GM20431 (cell line): ENCODE data around the gene LMOD1.
"Not testable (repeated sequence)": the region's sequence is repeated elsewhere in the genome, so short reads cannot be mapped to it uniquely, and the experiment has no call there.

Experiments used
- in situ Hi-C: fragments of 300-500 bp; cut with MseI, MboI; formaldehyde crosslinking; loops from one replicate; pipeline ENCODE4 v1.15.0; 2020; ENCODE audit warnings: low sequenced_read_pairs; ENCODE audit not compliant: unreplicated experiment

The LMOD1 gene

DNA sequence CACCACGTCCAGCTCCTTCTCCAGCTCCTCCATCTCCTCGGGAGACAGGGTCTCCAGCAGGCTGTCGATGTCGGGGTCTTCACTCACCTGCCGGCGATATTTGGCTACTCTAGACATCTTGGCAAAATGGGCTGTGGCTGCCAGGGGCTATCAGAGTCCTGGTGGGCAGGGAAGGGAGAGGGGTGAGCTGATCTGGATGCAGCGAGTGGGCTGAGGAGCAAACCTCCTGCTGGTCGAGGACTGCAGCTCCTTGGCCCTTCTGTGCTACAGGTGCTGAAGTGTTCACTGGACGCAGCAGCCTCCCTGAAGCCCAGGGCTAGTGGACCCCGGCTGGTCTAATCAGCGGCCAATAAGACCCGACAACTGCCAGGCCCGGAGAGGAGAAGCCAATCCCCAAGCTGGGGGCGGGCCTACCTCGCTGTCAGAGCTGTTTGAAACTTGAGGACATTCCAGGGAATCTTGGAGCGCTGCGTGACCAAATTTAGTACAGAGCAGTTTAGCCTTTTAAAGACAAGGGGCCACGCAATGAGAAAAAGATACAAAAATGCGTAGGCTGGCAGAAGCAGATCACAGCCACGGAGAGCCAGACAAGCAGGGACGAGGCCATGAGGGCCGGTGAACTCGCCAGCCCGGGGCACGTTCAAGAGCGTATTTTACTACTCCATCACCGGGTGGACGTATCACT is at the start of gene LMOD1:
Gene LMOD1, minus strand, starts transcription at position 325 of the 685 bp plus-strand sequence. Its CDS starts 208 bp downstream, at position 117.
- in situ Hi-C loops: no loop called here

DNA sequence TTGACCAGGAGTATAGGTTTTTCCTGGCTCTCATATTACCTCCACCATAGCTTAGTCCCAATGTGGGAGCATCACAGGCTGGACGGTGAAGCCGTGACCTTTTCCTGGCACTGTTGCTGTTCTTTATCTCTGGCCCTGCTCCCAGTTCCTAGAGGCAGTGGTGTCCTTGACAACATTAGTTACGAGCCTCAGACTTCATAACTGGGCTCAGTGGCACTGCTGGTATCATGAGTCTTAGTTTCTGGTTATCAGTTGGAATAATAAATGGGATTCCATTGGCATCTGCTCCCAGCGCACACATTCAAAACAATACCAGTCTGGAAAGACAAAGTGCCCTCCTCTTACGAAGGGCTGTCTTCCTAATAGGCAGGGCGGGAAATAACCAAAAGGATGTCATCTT is 44.1 kb upstream of the LMOD1 start:
- in situ Hi-C loops: no loop called here

DNA sequence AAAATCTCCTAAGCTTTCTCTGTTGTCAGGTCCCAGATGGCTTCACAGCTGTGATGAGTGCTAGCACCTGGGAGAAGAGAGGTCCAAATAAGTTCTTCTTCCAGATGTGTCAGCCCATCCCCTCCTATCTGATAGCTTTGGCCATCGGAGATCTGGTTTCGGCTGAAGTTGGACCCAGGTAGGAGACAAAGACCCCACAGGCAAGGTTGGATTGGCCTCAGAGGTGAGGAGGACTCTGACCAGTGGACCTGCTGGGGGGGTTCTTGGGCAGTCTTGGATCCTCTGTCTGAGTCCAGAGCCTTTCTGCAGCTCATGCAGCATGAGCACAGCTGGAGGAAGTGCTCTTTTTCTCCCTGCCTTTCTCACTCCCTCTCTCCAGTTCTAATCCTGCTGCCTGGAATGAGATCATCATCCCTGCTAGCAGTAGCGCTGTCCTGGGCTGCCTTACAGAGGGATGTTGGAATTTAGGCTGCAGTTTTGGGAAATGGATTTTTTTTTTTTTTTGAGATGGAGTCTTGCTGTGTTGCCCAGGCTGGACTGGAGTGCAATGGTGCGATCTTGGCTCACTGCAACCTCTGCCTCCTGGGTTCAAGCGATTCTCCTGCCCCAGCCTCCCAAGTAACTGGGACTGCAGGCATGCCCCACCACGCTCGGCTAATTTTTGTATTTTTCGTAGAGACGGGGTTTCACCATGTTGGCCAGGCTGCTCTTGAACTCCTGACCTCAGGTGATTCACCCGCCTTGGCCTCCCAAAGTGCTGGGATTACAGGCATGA is 43.2 kb upstream of the LMOD1 start:
- in situ Hi-C loops: no loop called here

DNA sequence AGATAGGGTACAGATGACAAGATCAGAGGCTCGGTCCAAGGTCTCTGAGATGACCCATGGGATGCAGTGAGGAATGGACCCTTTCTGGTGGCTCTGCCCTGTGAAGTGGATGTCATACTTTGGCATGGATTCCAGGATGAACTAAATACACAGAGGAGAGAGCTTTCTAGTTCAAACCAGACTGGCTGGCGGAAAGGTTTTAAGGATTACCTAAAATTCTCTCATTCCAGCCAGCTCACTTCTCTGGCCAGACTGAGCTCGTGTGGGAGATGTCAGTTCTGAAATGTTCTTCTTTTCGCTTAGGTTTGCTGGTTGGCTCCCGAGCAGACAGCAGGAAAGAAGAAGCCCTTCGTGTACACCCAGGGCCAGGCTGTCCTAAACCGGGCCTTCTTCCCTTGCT is 42.3 kb upstream of the LMOD1 start:
- in situ Hi-C loops: no loop called here

DNA sequence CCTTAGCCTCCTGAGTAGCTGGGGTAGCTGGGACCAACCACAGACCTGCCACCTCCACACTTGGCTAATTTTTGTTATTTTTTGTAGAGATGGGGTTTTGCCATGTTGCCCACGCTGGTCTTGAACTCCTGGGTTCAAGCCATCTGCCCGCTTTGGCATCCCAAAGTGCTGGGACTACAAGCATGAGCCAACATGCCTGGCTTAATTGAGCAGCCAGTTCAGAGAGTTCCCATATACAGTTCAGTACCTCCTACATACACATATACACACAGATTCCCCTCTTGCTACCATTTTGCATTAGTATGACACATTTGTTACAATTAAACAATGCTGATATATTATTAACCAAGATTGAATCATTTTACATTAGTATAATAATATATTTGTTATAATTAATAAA is 39.0 kb upstream of the LMOD1 start:
- in situ Hi-C loops: no loop called here

DNA sequence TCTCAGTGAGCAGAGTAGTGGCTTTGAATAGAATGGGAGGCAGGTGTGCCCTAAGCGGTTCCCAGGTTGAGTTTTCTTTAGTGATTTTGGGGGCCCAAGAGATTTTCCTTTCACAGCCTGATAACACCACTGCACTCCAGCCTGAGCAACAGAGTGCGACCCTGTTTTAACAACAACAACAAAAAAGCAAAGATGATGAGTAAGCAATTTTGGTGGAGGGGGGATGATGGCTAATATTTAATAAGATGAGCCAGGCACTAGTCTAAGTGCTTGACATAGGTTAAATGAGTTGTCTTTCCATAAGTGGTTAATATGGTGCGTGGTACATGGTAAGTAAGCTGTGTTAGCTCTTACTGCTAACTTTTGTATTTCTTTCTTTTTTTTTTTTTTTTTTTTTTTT is 38.1 kb upstream of the LMOD1 start:
- in situ Hi-C loops: no loop called here

DNA sequence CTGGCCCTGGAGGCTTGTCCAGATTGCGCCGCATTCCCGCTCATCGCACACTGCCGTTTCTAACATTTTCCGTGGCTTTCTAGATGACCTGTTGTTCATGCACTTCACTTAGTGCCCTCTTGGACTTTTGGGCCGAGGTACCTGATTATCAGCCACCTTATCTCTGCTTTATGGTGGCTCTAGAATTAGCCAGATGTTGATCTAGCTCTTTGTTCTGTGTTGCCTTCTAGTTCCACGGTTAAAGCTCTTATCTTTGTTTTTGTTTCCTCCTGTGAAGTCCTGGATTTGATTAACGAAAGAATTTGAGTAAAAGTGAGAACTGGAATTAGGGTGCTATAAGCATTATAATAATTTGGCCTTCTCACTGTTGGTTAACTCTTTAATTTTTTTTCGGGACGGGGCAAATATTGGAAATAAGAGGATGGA is 37.0 kb upstream of the LMOD1 start:
- in situ Hi-C loops: no loop called here

DNA sequence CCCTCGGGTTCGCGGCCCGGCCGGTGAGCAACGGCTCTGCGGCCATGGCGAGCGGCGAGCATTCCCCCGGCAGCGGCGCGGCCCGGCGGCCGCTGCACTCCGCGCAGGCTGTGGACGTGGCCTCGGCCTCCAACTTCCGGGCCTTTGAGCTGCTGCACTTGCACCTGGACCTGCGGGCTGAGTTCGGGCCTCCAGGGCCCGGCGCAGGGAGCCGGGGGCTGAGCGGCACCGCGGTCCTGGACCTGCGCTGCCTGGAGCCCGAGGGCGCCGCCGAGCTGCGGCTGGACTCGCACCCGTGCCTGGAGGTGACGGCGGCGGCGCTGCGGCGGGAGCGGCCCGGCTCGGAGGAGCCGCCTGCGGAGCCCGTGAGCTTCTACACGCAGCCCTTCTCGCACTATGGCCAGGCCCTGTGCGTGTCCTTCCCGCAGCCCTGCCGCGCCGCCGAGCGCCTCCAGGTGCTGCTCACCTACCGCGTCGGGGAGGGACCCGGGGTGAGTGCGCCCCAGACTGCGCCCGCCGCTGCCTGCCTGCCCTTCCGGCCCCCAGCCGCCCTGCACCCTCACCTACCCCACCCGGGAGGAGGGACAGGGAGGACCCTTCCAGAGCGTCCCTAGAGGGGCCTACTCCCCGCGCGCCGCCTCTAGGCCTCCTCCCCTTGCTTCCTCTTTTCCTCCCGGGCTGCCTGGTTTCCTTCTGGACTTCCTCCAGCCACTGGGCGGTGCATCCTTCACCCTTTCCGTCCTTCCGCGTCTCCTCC is 36.5 kb upstream of the LMOD1 start, which contains the start of gene RNPEP:
Gene RNPEP, plus strand, starts transcription at position 26 of the 757 bp plus-strand sequence. Its CDS starts 19 bp downstream, at position 45.
- in situ Hi-C loops: no loop called here

DNA sequence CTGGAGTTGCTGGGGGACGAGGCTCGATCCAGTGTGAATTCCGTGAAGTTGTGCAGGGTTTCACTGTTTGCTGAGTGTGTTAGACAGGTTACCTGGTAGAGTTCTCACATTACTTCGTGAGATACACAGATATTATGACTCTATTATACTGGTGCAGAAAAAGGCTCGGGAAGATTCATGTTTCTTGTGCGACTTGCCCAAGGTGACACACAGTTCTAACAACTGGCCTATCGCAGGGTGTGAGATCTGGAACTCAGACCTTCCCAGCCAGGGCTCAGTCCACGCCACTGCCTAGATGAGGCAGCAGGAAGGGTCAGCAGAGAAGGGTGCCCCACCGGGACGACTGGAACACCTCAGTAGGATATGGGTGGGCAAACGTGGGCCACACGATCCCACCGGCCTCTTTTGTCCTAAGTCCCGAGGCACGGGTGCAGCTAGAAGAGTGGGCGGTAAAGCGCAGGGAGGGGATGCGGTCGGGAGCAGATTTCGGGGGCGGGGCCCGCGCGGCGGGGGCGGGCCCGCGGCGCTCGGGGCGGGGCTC is 35.8 kb upstream of the LMOD1 start:
- in situ Hi-C loops: no loop called here

DNA sequence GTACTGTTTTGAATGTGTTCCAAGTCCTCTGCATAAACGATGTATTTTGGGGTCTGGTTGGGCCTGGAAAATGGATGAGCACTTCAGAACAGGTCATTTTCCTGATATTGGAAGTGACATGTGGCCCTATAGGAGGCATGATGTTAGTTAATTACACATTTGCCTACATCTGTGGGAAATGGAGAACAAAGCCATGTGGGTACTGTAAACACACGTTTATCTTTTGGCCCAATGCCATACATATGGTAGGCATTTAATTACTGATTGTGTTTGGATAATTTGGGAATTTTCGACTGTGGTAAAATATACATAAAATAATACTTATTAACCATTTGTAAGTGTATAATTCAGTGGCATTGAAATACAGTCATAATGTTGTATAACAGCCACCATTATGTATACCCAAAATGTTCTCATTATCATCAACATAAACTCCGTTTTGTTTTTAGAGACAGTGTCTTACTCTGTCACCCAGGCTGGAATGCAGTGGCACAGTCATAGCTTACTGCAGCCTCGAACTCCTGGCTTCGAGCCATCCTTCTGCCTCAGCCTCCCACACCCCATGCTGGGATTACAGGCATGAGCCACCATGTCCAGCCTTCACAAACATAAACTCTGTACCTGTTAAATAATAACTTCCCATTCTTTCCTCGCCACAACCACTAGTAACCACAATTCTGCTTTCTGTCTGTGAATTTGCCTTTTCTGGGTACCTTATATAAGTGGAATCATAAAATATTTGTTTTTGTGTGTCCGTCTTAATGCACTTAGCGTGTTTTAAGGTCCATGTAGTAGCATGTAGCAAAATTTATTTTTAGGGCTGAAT is 24.2 kb upstream of the LMOD1 start:
- in situ Hi-C loops: loop anchor here (10.0 kb wide), 1 partner anchor 76 kb away; no protein-coding TSS in a partner anchor

DNA sequence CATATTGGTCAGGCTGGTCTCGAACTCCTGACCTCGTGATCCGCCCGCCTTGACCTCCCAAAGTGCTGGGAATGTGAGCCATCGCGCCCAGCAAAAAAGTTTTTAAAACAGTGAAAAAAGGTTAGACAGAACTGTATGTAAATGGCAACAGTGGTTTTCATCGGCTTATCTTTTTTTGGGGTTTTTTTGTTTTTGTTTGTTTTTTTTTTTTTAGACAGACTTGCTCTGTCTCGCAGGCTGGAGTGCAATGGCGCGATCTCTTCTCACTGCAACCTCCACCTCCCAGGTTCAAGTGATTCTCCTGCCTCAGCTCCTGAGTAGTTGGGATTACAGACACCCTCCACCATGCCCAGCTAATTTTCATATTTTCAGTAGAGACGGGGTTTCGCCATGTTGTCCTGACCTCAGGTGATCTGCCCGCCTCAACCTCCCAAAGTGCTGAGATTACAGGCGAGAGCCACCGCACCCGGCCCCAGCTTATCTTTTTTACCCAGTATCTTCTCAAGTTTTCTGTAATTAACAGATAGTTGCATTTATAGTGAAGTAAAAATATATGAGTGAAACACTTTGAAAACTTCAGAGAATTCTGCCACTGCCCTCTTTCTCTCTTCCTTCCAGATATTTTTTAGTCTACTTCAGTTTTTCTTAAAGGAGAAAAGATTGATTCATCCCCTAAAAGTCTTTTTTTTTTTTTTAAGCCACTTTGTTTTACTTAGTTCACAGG is 22.0 kb upstream of the LMOD1 start:
- in situ Hi-C loops: no loop called here

DNA sequence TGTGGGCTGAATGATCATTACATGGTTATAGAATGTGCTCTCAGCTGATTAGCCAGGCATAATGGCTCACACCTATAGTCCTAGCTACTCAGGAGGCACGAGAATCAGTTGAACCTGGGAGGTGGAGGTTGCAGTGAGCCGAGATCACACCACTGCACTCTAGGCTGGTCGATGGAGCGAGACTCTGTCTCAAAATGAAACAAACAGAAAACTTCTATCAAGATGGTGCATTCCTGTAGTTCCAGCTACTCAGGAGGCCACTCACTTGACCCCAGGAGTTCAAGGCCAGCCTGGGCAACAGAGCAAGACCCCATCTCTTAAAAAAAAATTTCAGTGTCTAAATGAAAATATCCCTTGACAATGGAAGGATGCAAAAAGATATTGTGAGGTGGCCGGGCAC is 19.8 kb upstream of the LMOD1 start:
- in situ Hi-C loops: no loop called here

DNA sequence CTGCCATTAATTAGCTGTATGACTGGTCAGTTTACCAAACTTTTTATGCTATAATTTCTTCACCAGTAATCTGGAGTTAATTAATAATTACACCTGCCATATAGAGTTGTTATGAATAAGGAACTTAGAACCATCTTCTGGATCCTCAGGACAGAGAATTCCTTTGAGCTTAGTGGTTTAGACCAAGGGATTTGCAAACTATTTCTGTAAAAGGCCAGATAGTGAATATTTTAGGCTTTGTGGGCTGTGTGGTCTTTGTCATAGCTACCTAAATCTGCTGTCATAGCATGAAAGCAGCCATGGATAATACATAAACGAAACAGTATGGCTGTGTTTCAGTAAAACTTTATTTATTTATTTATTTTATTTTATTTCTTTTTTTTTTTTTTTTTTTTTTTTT is 17.9 kb upstream of the LMOD1 start:
- in situ Hi-C loops: no loop called here

DNA sequence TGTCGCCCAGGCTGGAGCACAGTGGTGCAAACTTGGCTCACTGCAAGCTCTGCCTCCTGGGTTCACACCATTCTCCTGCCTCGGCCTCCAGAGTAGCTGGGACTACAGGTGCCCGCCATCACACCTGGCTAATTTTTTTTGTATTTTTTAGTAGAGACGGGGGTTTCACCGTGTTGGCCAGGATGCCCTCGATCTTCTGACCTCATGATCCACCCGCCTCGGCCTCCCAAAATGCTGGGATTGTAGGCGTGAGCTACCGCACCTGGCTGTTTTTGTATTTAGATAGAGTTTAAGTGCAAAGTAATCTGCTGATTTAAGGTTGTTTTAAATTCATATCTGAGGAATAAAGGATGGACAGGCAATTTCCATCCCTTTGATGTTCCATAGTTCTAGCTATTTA is 16.0 kb upstream of the LMOD1 start:
- in situ Hi-C loops: not testable (repeated sequence)

DNA sequence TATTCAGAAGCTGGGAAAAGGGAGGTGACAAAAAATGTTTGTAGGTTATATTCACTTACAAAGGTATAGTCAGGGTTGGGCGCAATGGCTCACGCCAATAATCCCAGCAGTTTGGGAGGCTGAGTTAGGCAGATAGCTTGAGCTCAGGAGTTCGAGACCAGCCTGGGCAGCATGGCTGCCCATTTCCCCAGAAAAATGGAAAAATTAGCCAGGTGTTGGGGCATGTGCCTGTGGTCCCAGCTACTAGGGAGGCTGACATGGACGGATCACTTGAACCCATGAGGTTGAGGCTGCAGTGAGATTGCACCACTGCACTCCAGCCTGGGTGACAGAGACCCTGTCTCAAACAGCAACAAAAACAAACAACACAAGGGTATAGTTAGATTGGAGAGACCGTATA is 12.0 kb upstream of the LMOD1 start:
- in situ Hi-C loops: no loop called here

DNA sequence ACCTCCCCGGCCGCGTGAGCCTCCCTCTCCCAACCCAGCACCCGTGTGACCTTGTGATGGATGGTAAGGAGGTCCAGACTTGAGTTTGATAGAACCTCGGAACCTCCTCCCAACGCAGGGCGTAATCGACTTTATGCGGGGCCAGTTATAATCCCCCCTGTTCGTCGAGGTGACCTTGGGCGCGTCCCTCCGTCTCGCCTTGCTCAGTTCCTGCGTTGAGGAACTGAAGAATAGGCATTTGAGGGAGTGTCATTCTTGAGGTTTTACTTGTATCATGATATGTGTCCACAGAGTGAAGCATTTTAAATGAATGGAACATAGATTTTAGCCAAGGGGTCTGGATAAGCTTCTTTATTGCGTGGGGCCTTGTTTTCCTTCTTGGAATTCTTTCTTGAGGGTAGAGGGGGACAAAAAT is 9.4 kb upstream of the LMOD1 start:
- in situ Hi-C loops: no loop called here

DNA sequence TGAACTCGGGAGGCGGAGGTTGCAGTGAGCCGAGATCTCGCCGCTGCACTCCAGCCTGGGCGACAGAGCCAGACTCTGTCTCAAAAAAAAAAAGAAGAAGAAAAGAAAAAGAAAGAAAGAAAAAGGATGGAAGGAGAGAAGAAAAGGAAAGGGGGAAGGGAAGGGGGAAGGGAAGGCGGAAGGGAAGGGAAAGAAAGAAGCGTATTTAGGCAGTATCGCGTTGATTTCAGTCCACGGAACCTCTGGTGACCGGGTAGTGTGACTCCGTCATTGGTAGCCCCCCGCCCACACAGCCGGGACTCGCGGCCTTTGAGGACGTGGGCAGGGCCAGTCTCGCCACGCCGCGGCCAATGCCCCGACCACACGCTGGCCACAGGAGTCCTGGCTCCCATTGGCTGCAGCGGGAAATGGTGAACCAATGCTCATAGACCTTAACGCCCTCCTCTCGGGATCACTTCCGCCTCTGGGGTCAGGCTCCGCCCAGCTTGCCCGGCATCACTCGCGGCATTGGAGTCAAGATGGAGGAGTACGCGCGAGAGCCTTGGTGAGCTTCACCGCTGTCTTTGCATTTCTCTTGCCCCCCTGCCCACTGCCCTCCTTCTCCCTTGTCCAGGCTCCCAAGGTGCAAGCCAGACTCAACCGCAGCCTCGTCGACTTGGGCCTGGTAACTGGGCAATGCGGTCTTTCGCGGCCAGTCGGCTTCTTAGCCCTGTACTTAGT is 8.8 kb upstream of the LMOD1 start, which contains the start of gene TIMM17A:
Gene TIMM17A, plus strand, starts transcription at position 495 of the 720 bp plus-strand sequence. Its CDS starts 24 bp downstream, at position 519.
- in situ Hi-C loops: no loop called here
